Ishikawa (cell line): Measurements from ENCODE around the gene TRRAP.

Experiments used
- CEBPB ChIP-seq: IDR thresholded peaks from 2 replicates; pipeline ENCODE4 v1.6.1; 2012
- CREB1 ChIP-seq: IDR thresholded peaks from 2 replicates; pipeline ENCODE4 v1.6.1; 2012; ENCODE audit warnings: low read depth
- EGR1 ChIP-seq: IDR thresholded peaks from 2 replicates; pipeline ENCODE4 v1.6.1; 2012
- EP300 ChIP-seq: IDR thresholded peaks from 2 replicates; pipeline ENCODE4 v1.6.1; 2012; ENCODE audit warnings: borderline replicate concordance
- FOXM1 ChIP-seq: IDR thresholded peaks from 2 replicates; pipeline ENCODE4 v1.6.1; 2012; ENCODE audit warnings: low read depth, borderline replicate concordance
- MAX ChIP-seq: IDR thresholded peaks from 2 replicates; pipeline ENCODE4 v1.6.1; 2012
- NFIC ChIP-seq: IDR thresholded peaks from 2 replicates; pipeline ENCODE4 v1.6.1; 2012
- RAD21 ChIP-seq: IDR thresholded peaks from 2 replicates; pipeline ENCODE4 v1.6.1; 2012; ENCODE audit warnings: low read depth
- REST ChIP-seq: IDR thresholded peaks from 2 replicates; pipeline ENCODE4 v1.6.1; 2012; ENCODE audit warnings: low read depth, mild to moderate bottlenecking
- TAF1 ChIP-seq: IDR thresholded peaks from 2 replicates; pipeline ENCODE4 v1.6.1; 2012; ENCODE audit warnings: low read depth, mild to moderate bottlenecking
- TCF12 ChIP-seq: IDR thresholded peaks from 2 replicates; pipeline ENCODE4 v1.6.1; 2012; ENCODE audit warnings: low read depth
- TEAD4 ChIP-seq: IDR thresholded peaks from 2 replicates; pipeline ENCODE4 v1.6.1; 2012
- USF1 ChIP-seq: IDR thresholded peaks from 2 replicates; pipeline ENCODE4 v1.6.1; 2012
- YY1 ChIP-seq: IDR thresholded peaks from 2 replicates; pipeline ENCODE4 v1.6.1; 2012; ENCODE audit warnings: low read depth
- ZBTB7A ChIP-seq: IDR thresholded peaks from 2 replicates; pipeline ENCODE4 v1.6.1; 2012; ENCODE audit warnings: low read depth

Gene TRRAP

GRCh38 chr7:99046722-99047121, 168.4 kb downstream of the TRRAP start:
- TF ChIP-seq FOXM1 (no peak), NFIC (no peak), REST (no peak), TCF12 (no peak), YY1 (no peak), RAD21 (no peak), EGR1 (no peak), CEBPB (no peak), MAX (no peak), TAF1 (no peak), TEAD4 (no peak), CREB1 (no peak), ZBTB7A (no peak), EP300 (no peak), USF1 (no peak)

- TF ChIP-seq TEAD4, result no peak
- no peak for TF ChIP-seq RAD21
- TF ChIP-seq USF1, result no peak
- TF ChIP-seq NFIC, result no peak
- TF ChIP-seq YY1, result no peak
- no peak for TF ChIP-seq REST
- no peak for TF ChIP-seq CREB1
These were observed 169.3 kb downstream of the TRRAP start for GRCh38 chr7:99047526-99048077.

GRCh38 chr7:99050971-99051370, 172.6 kb downstream of the TRRAP start:
- TF ChIP-seq YY1, result no peak
- TF ChIP-seq CREB1, result no peak
- TF ChIP-seq CEBPB, result no peak
- no peak for TF ChIP-seq MAX
- no peak for TF ChIP-seq TAF1
- TF ChIP-seq EP300, result no peak
- TF ChIP-seq RAD21, result no peak
- no peak for TF ChIP-seq ZBTB7A
- no peak for TF ChIP-seq TEAD4
- TF ChIP-seq REST, result no peak
- no peak for TF ChIP-seq USF1
- TF ChIP-seq FOXM1, result no peak
- no peak for TF ChIP-seq NFIC
- TF ChIP-seq TCF12, result no peak
- TF ChIP-seq EGR1, result no peak

GRCh38 chr7:99054781-99055180, 176.4 kb downstream of the TRRAP start:
- no peak for TF ChIP-seq TAF1
